ENCODE measurements around the gene MMP15. TPM values are rescaled to one million over a fixed set of nuclear protein-coding genes. Genes with fewer than 3 reads are reported as not detected.

Gene MMP15
- total RNA-seq, 4 donors from 2014 or later, result 48.0 to 161 (median 92.3) TPM

DNA sequence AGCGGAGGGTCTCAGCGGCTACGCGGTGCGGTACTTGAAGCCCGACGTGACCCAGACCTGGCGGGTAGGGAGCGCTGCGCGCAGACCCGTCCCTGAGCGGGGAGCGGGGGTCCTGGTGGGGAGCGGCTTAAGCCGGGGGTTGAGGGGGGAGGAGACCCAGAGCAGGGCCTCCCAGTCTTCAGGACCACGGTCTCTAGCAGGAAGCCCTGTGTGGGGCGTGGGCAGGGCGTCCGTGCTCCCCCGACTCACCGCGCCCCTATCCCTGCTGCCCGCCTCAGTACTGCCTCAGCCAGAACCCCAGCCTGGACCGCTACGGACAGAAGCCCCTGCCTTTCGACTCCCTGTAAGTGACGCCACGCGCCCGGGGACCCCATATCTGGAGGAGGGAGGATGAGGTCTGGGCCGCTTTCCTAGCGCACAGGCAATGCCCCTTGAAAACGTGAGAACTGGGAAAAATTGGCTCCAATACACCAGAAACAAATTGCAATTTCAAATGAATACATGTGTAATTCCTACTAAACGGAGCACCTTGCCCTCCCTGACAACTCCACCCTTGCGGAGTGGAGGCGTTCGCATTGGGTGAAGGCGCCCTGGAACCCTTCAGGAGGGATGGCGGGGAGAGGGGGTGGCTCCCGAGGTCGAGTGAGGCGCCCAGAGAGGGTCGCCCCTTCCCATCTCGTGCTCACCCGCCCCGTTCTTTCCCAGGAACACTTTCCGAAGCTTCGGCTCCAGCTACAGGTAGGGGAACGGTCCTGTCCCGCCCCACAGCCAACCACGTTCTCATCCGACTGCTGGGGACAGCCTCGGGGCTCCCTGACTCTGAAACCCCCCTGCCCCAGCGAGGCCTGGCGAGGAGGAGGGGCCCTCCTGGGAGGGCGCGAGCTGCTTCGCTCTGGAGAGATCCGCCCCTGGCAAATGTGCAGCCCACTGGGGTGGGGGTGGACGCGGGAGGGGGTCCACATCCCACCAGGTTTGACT is 40.1 kb upstream of the MMP15 start:
- peaks cover 0 to 8% (median 7%) of the 10 kb centered on the region in 4 donors for H3K4me1 ChIP-seq
- peaks cover 28% of the 10 kb centered on the region for H3K27me3 ChIP-seq
- intact Hi-C loops (cut with DNase I; ENCODE audit: low total_unique reads), result no loop called here
- no peak for DNase-seq
- H3K4me3 ChIP-seq, result peak overlapping the region; percentile 25 to 43 (median 40)
- 30 to 33% methylated on average over 20 to 62 of the region's 62 CpGs for WGBS, 2 donors (ENCODE audit: low coverage in 1 of 2)
- TF ChIP-seq EP300 (IDR thresholded peaks at IDR 0.05; ENCODE audit: low read depth) (no peak), POLR2A (IDR thresholded peaks at IDR 0.05) (no peak), POLR2AphosphoS5 (IDR thresholded peaks at IDR 0.05) (no peak)
- TF ChIP-seq, protein P1, sequence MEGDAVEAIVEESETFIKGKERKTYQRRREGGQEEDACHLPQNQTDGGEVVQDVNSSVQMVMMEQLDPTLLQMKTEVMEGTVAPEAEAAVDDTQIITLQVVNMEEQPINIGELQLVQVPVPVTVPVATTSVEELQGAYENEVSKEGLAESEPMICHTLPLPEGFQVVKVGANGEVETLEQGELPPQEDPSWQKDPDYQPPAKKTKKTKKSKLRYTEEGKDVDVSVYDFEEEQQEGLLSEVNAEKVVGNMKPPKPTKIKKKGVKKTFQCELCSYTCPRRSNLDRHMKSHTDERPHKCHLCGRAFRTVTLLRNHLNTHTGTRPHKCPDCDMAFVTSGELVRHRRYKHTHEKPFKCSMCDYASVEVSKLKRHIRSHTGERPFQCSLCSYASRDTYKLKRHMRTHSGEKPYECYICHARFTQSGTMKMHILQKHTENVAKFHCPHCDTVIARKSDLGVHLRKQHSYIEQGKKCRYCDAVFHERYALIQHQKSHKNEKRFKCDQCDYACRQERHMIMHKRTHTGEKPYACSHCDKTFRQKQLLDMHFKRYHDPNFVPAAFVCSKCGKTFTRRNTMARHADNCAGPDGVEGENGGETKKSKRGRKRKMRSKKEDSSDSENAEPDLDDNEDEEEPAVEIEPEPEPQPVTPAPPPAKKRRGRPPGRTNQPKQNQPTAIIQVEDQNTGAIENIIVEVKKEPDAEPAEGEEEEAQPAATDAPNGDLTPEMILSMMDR (IDR thresholded peaks at IDR 0.05), result no peak
- in situ Hi-C loops (cut with MboI; ENCODE audit: low pct_ligation_motif_present in 1 of 4, low pct_unique_long_range_greater_than_20kb in 1 of 4, low sequenced_read_pairs in 3 of 4), result no loop called here
- H3K36me3 ChIP-seq, result no peaks in the 10 kb centered on the region
- H3K9me3 ChIP-seq, result no peaks in the 10 kb centered on the region
- peak overlapping the region in 2 of 4 donors; percentile 28 to 55 for H3K27ac ChIP-seq

- no peak for TF ChIP-seq EP300 (IDR thresholded peaks at IDR 0.05; ENCODE audit: low read depth)
- no peak for TF ChIP-seq POLR2A (IDR thresholded peaks at IDR 0.05)
- TF ChIP-seq, protein P1 (IDR thresholded peaks at IDR 0.05), result no peak
- TF ChIP-seq POLR2AphosphoS5 (IDR thresholded peaks at IDR 0.05), result no peak
- no peak for DNase-seq
Measured at GRCh38 chr16:57986196-57986595, 39.4 kb upstream of the MMP15 start.

DNA sequence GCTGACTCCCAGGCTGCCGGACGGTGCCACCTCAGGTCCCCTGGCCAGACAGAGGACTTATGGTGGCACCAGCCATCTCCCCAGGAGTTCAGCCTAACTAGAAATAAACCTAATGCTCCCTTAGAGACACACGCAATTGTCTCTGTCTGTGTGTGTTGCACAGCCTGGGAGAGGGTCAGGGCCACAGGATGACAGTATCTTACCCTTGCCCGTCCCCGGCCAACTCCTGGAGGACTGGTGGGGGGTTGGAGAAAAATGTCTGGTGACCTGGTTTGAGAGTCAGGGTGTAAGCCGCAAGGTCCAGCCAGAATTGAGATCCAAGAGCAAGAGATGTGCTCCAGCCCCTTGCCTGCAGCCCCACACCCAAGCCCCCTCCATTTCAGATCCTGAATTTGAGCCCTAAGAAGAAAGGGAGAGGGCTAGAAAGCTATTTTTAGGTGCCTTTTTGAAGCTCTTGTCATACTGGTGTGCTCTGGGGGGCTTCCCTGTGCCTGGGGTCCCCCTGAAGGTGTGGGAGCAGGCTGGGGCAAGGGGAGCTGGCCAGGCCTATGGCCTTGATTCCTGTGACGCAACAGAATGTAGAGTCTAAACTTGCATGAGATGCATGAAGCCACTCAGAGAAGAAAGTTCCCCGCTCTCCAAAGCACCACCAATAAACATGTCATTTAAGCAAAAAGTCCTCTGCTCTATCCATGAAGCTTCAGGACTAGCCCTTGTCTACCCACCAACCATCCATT is 37.9 kb upstream of the MMP15 start:
- Histone ChIP-seq H3K27me3 (peaks cover 28% of the 10 kb centered on the region), H3K9me3 (no peaks in the 10 kb centered on the region), H3K27ac (no peak overlapping the region), H3K36me3 (no peaks in the 10 kb centered on the region), H3K4me3 (no peak overlapping the region), H3K4me1 (peaks cover 0 to 8% (median 7%) of the 10 kb centered on the region in 4 donors)
- intact Hi-C loops (cut with DNase I; ENCODE audit: low total_unique reads), result no loop called here
- in situ Hi-C loops (cut with MboI; ENCODE audit: low pct_ligation_motif_present in 1 of 4, low pct_unique_long_range_greater_than_20kb in 1 of 4, low sequenced_read_pairs in 3 of 4), result no loop called here
- 95% methylated on average over 8 of the region's 8 CpGs; no CpG with 5 or more reads in 1 of the 2 donors for WGBS, 2 donors (ENCODE audit: low coverage in 1 of 2)
- DNase-seq, result no peak
- TF ChIP-seq, protein P1 (IDR thresholded peaks at IDR 0.05), result no peak
- TF ChIP-seq POLR2AphosphoS5 (IDR thresholded peaks at IDR 0.05), result no peak
- no peak for TF ChIP-seq POLR2A (IDR thresholded peaks at IDR 0.05)
- no peak for TF ChIP-seq EP300 (IDR thresholded peaks at IDR 0.05; ENCODE audit: low read depth)

More at GRCh38 chr16:57986196-57986595, 39.4 kb upstream of the MMP15 start:
- Histone ChIP-seq H3K27me3 (peaks cover 28% of the 10 kb centered on the region), H3K4me1 (peaks cover 0 to 8% (median 7%) of the 10 kb centered on the region in 4 donors), H3K27ac (peak overlapping the region in 1 of 4 donors; percentile 55), H3K36me3 (no peaks in the 10 kb centered on the region), H3K9me3 (no peaks in the 10 kb centered on the region), H3K4me3 (no peak overlapping the region)
- WGBS, 2 donors (ENCODE audit: low coverage in 1 of 2), result 52 to 61% methylated on average over 7 to 9 of the region's 9 CpGs
- intact Hi-C loops (cut with DNase I; ENCODE audit: low total_unique reads), result no loop called here
- in situ Hi-C loops (cut with MboI; ENCODE audit: low pct_ligation_motif_present in 1 of 4, low pct_unique_long_range_greater_than_20kb in 1 of 4, low sequenced_read_pairs in 3 of 4), result no loop called here

GRCh38 chr16:57988929-57989328 is 36.6 kb upstream of the MMP15 start:
- intact Hi-C loops (cut with DNase I; ENCODE audit: low total_unique reads), result no loop called here
- DNase-seq, result no peak
- H3K27ac ChIP-seq, result no peak overlapping the region
- H3K27me3 ChIP-seq, result peaks cover 20% of the 10 kb centered on the region
- H3K4me3 ChIP-seq, result no peak overlapping the region
- H3K9me3 ChIP-seq, result no peaks in the 10 kb centered on the region
- TF ChIP-seq, protein P1 (IDR thresholded peaks at IDR 0.05), result no peak
- no peaks in the 10 kb centered on the region for H3K36me3 ChIP-seq
- WGBS, 2 donors (ENCODE audit: low coverage in 1 of 2), result 83% methylated on average over 1 of the region's 1 CpG; no CpG with 5 or more reads in 1 of the 2 donors
- in situ Hi-C loops (cut with MboI; ENCODE audit: low pct_ligation_motif_present in 1 of 4, low pct_unique_long_range_greater_than_20kb in 1 of 4, low sequenced_read_pairs in 3 of 4), result no loop called here
- H3K4me1 ChIP-seq, result peaks cover 0 to 8% (median 7%) of the 10 kb centered on the region in 4 donors

All from transverse colon (tissue), 4 donors.